Stimulated activated CD8-positive, alpha-beta memory T cell treated with anti-CD3 and anti-CD28 coated beads, Interleukin-2, amount 100 ng/mL, for 1 hour (primary cell): ENCODE data around the gene PPCDC.

Source experiments
- DNase-seq, 2 donors: peaks; one replicate each; pipeline ENCODE4 v3.0.0-alpha.2; 2020; ENCODE audit warnings: low read depth in 2 of 2

Gene PPCDC

GRCh38 chr15:75008629-75009326 is 14.6 kb upstream of the PPCDC start:
- DNase-seq = no peak

GRCh38 chr15:75016431-75016830 is 7.0 kb upstream of the PPCDC start:
- no peak for DNase-seq

GRCh38 chr15:75019916-75020315 is 3.5 kb upstream of the PPCDC start:
- DNase-seq = no peak

DNA sequence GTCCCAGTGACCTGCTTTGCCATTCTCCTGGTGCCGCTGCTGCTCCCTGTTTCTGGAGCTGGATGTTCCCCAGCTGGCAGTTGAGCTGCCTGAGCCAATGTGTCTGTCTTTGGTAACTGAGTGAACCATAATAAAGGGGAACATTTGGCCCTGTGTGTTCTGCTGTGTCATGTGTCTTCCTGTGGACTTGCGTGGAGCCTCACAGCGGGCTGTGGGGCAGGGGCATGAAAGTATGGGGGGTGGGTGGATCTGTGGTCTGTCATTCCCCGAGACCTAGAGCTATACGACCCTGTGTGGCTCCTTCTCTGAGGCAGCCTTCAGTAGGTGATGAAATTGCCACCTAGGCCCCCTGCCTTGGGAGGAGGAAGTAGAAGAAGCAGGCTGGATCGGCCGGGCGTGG is 2.0 kb upstream of the PPCDC start:
- no peak for DNase-seq

DNA sequence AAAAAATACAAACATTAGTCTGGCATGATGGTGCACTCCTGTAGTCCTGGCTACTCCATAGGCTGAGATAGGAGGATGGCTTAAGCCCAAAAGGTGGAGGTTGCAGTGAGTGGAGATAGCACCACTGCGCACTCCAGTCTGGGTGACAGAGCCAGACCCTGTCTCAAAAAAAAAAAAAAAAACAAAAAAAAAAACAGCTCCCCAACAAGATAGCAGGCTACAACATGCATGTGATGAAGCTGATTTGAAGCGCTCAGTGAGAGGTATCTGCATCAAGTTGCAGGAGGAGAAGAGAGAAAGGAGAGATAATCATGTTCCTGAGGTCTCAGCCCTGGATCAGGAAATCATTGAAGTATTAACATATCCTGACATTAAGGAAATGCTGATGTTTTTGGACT is 608 bp upstream of the PPCDC start:
- DNase-seq = no peak

GRCh38 chr15:75023872-75024636 is 664 bp downstream of the PPCDC start:
- DNase-seq = no peak

DNA sequence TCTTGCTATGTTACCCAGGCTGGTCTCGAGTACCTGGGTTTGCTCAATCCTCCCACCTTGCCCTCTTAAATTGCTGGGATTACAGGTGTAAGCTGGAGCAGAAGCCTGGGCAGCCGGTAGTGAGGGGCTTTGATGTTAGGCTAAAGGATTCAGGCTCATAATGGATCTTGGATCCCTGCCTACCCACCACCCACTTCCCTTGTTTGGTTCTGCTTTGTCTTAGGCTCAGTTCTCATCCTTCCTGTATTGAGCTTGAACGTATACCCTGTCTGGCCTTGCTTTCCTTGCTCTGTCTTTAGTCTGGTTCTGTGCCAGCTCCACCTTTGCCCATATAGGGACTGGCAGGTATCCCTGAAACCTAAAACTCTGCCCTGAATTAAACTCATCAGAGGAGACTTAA is 1.7 kb downstream of the PPCDC start:
- no peak for DNase-seq

- DNase-seq = no peak
Observed at GRCh38 chr15:75025548-75026260, 2.3 kb downstream of the PPCDC start.

DNA sequence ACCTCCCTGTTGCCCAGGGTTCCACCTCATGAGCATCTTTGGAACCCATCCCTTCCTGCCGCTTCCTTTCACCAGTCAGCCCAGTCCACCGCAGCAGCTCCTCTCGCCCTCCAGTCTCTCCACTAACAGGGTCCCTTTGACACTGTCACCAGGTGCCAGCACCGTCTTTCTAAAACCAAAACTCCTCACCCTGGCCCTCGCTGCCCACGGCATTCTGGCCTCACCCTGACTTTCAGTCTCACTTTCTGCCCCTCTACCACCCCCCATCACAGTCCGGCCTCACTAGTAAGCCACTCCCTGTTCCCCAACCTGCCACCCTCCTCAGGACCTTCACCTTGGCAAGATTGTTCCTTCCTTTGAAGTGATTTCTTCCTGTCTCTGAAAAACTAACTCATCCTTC is 4.2 kb downstream of the PPCDC start:
- DNase-seq = no peak

- DNase-seq = no peak
Observed at GRCh38 chr15:75028991-75029377, 5.6 kb downstream of the PPCDC start.

DNA sequence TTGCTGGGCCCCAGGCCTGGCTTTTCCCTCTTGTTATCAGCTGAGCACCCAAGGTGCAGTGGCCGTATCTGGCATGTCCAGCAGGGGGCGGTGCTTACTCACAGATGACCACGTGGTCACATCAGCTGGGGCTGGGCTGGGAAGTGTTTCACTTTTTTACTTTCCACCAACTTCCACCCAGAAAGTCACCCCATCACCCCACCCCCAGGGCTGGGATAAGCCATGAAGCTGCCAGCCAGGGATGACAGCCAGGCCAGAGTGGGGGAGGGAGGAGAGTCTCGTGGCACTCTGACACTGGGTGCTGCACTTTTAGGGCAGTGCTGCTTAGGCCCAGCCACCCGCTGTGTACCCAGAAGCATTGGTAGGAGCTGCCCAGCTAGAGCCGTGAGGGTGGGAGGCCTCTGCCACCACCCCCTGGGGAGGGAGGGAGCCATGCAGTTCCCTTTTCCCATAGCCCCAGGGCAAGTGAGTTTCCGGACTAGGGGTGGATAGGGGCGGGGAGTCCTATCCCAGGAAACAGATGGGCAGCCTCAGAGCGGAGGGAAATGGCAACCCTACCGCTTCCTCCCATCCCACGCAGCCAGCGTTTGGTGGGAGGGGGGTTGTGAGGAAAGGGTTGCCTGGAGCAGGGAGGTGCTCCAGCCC is 6.1 kb downstream of the PPCDC start:
- peak; percentile 79 to 85 for DNase-seq

DNA sequence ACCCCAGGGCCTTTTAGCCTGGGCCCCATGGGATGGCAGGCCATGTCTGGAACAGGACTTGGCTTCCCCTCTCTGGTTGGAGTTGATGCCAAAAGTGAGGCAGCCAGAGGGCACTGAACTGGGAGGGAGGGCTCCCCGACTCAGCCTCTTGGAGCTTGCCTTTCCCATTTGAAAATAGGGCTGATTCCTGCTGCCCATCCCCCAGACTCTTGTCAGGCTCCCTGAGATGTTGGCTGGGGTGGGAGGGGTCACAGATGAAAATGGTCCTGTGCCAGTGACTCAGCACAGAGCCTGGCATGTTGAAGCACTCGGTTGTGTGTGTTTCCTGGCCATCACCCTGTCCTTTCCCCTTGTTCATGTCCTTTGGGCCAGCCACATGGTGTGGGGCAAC is 6.6 kb downstream of the PPCDC start:
- no peak for DNase-seq

- DNase-seq = no peak
Observed at GRCh38 chr15:75030424-75030823, 7.0 kb downstream of the PPCDC start.

- no peak for DNase-seq
Observed at GRCh38 chr15:75031848-75032247, 8.5 kb downstream of the PPCDC start.

GRCh38 chr15:75032395-75032794 is 9.0 kb downstream of the PPCDC start:
- DNase-seq = no peak

DNA sequence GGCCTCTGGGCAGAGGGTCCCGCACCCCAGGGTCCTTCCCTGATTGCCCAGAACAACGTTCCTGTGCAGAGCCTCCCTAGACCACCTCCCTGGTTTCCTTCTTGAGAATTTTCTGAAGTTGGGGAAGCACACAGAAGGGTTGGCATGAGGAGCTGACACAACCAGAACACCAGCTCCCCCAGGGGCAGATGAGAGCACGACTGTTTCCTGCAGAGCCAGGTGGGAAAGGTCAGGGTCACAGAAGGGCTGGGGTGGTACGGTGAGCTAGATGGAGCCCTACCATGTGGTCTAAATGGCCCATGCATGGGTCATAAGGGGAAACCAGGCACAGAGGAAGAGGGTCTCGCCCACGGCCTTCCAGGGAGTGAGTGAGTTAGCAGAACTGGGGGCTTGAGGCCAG is 10.4 kb downstream of the PPCDC start:
- no peak for DNase-seq

DNA sequence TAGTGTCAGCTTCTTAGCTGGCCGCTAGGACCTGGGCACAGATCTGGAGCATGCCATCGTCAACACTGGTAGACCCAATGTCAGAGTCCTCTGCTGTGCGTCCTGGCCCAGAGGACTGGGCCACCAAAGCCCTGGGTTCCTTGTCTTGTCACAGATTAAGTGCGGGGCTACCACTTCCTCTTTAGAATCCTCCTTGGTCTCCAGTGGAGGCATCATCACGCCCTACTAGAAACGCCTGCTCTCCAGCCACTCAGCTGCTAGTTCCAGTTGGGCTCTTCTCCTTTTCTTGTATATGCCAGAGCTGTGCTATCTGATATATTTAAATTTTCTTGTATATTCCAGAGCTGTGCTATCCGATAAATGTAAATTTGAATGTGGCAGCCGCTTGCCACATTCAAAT is 11.2 kb downstream of the PPCDC start:
- no peak for DNase-seq

- no peak for DNase-seq
Observed at GRCh38 chr15:75036212-75036616, 12.8 kb downstream of the PPCDC start.

GRCh38 chr15:75037685-75038084 is 14.3 kb downstream of the PPCDC start:
- no peak for DNase-seq

- DNase-seq = no peak
Observed at GRCh38 chr15:75038231-75038630, 14.8 kb downstream of the PPCDC start.

DNA sequence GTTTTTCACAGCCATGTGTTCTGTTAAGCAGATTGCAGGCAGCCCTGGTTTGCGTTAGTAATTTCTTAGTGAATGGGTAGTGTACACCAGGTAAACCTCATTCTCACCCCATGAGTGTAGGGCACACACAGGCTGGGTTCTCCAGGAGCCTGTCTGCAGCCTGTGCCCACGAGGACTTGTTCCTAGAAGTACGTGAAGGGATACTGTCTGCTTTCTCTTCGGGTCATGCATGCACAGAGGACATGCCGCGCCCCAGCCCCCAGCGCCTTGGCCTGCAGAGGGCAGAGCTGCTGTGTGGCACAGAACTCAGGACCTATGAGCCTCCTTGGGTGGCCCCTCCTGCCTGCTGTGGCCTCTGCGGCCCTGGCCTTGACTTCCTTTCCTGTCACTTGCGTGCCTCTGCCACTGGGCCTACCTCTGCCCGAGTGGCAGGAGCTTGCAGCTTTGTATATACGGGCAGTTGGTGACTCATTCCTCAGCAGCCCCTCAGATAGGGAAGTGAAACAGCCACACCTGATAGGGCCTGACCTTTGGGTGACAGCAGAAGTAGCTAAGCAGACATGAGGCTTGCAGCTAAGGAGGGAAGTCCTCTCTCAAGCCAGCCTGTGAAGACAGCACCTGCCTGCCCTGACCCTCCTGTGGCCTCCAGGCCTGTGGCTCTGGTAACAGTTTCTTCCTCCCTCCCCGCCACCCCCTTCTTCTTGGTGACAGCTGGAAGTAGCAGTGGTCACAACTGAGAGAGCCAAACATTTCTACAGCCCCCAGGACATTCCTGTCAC is 19.5 kb downstream of the PPCDC start:
- peak; percentile 40 to 52 for DNase-seq
